Body of pancreas (tissue), 4 donors: Measurements from ENCODE around the gene COL26A1. TPM values are rescaled to one million over a fixed set of nuclear protein-coding genes. Genes with fewer than 3 reads are reported as not detected.

ENCODE experiments used
- ATAC-seq: fragments of 150-250 bp; one replicate; pipeline ENCODE4 v1.9.1; 2016
- DNase-seq, 4 donors: peaks; one replicate each; pipeline ENCODE4 v3.0.0-alpha.2; 2019
- H3K27ac ChIP-seq, 4 donors: fragments of 200-600 bp; sonication (generic); 1 replicate in 3 of 4; 2 replicates in 1 of 4; pipeline versions ENCODE4 v1.5.1 to v1.6.1; 2016 to 2019; ENCODE audit warnings: mild to moderate bottlenecking in 1 of 4, mixed read lengths in 1 of 4, moderate library complexity in 1 of 4
- H3K27me3 ChIP-seq, 2 donors: fragments of 200-600 bp; sonication (generic); one replicate each; pipeline ENCODE4 v1.6.0; 2016; ENCODE audit warnings: mild to moderate bottlenecking in 1 of 2
- H3K36me3 ChIP-seq, 2 donors: fragments of 200-600 bp; sonication (generic); replicated peaks in 1 of 2; 2 replicates each; pipeline ENCODE4 v1.5.1; 2016; ENCODE audit warnings: low read depth in 2 of 2; ENCODE audit not compliant: insufficient read depth in 1 of 2
- H3K4me1 ChIP-seq: fragments of 200-600 bp; sonication (generic); one replicate; pipeline ENCODE4 v1.6.0; 2016
- H3K4me3 ChIP-seq, 2 donors: fragments of 200-600 bp; sonication (generic); 1 replicate in 1 of 2; 2 replicates in 1 of 2; pipeline ENCODE4 v1.5.1; 2016 to 2019
- H3K9me3 ChIP-seq, 3 donors: fragments of 200-600 bp; sonication (generic); 1 replicate in 2 of 3; 2 replicates in 1 of 3; pipeline ENCODE4 v1.5.1; 2016
- POLR2A ChIP-seq, 3 donors: fragments of 450-650 bp; IDR thresholded peaks; one replicate each; pipeline ENCODE4 v1.6.1; 2016; ENCODE audit warnings: antibody characterized with exemption in 3 of 3, mild to moderate bottlenecking in 2 of 3
- WGBS, 2 donors: methylation state at CpG; one replicate each; pipeline ENCODE4 v1.1.5; 2017; 5-methylcytosine and 5-hydroxymethylcytosine counted together
- intact Hi-C: fragments of 100-400 bp; cut with DNase I; formaldehyde crosslinking; loops from one replicate; pipeline ENCODE4 v1.15.1; 2023
- total RNA-seq, 2 donors: library from RNA; depleted of rRNA; stranded (reverse); fragments of >200 nt; gene quantifications; one replicate each; pipeline ENCODE4 v1.1.0, GENCODE V29; 2016
- TF ChIP-seq, protein P1 (sequence below), 7 experiments: fragments of 450-650 bp in 4 of 7; fragments of 200-600 bp in 3 of 7; sonication (generic) in 3 of 7; IDR thresholded peaks; one replicate each; pipeline ENCODE4 v1.5.1; 2016 to 2019; ENCODE audit warnings: antibody characterized with exemption in 7 of 7

Gene COL26A1
- total RNA-seq, 2 donors from 2014 or later = 0.78 to 2.0 TPM

DNA sequence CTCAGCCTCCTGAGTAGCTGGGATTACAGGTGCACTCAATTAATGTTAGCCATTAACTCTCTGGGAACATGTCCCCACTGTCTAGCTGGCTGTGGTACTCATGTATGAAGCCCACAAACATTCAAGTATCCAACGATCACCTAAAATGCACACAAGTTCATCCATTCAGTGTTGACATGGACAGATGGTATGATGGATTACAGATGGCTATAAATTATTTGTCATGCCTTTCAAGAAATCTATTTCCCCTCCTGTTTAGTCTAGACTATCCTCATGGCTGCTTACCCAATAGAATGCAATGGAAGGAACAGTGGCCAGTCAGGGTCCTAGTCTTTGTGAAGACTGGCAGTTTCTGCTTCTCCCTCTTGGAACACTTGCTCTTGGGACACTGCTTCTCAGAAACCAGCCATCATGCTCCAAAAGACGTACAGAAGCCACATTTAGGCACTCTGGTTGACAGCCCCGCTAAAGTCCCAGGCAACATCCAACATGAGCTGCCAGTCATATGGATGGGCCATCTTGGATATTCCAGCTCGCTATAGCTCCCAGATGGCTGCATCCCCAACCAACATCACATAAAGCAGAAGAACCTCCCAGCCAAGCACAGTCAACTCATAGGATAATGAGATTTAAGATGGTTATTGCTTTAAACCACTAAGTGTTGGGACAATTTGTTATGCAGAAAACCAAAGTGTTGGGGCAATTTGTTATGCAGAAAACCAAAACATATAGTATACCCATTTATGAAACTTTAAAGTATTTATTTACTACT, 233.3 kb downstream of the COL26A1 start:
- H3K4me1 ChIP-seq = peaks cover 14% of the 10 kb centered on the region
- no peaks in the 10 kb centered on the region for H3K9me3 ChIP-seq
- WGBS, 2 donors = 77 to 81% methylated on average over 4 of the region's 4 CpGs
- no peak overlapping the region for H3K27ac ChIP-seq
- ATAC-seq = no peak
- intact Hi-C loops = no loop called here
- H3K36me3 ChIP-seq = no peaks in the 10 kb centered on the region
- H3K27me3 ChIP-seq = no peaks in the 10 kb centered on the region
- DNase-seq = no peak
- H3K4me3 ChIP-seq = no peak overlapping the region
- no peak for TF ChIP-seq POLR2A (IDR thresholded peaks at IDR 0.05)
- TF ChIP-seq, protein P1, sequence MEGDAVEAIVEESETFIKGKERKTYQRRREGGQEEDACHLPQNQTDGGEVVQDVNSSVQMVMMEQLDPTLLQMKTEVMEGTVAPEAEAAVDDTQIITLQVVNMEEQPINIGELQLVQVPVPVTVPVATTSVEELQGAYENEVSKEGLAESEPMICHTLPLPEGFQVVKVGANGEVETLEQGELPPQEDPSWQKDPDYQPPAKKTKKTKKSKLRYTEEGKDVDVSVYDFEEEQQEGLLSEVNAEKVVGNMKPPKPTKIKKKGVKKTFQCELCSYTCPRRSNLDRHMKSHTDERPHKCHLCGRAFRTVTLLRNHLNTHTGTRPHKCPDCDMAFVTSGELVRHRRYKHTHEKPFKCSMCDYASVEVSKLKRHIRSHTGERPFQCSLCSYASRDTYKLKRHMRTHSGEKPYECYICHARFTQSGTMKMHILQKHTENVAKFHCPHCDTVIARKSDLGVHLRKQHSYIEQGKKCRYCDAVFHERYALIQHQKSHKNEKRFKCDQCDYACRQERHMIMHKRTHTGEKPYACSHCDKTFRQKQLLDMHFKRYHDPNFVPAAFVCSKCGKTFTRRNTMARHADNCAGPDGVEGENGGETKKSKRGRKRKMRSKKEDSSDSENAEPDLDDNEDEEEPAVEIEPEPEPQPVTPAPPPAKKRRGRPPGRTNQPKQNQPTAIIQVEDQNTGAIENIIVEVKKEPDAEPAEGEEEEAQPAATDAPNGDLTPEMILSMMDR (IDR thresholded peaks at IDR 0.05) = no peak

DNA sequence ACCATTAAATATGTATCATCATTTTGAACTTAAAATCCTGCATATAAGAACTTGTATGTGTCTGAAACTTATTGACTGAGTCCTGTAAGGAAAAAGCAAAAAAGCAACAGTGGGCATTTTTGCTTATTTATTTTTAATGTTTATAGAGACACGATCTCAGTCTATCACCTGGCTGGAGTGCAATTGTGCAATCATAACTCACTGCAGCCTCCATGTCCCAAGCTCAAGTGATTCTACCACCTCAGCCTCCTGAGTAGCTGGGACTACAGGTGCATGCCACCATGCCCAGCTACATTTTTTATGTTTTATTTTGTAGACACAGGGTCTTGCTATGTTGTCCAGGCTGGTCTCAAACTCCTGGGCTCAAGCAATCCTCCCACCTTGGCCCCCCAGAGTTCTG, 234.2 kb downstream of the COL26A1 start:
- Histone ChIP-seq H3K9me3 (no peaks in the 10 kb centered on the region), H3K27ac (no peak overlapping the region), H3K4me1 (peaks cover 14% of the 10 kb centered on the region), H3K36me3 (no peaks in the 10 kb centered on the region), H3K27me3 (no peaks in the 10 kb centered on the region), H3K4me3 (no peak overlapping the region)
- 24 to 39% methylated on average over 1 of the region's 1 CpG for WGBS, 2 donors
- no peak for DNase-seq
- intact Hi-C loops = no loop called here
- ATAC-seq = no peak
- TF ChIP-seq, protein P1 (IDR thresholded peaks at IDR 0.05) = no peak
- no peak for TF ChIP-seq POLR2A (IDR thresholded peaks at IDR 0.05)

DNA sequence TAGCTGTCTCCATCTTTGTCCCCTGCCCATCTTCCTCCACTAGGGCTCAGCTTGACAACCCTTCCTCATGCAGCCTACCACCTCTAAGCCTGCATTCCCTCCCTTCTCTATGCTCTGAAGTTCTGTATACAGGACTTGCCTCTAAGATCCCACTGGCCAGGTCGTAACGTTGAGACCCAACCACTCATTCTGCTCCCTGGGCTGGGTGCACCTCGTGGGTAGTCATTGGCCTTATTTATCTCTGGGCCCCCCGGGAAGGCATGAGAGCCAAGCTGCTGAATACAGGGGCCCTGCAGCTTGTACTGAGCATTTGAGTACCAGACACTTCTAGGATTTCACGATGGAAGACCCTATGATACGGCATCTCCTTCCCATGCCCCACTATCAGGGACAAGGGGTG, 235.3 kb downstream of the COL26A1 start:
- DNase-seq (no peak), ATAC-seq (no peak)
- no peaks in the 10 kb centered on the region for H3K9me3 ChIP-seq
- no peak overlapping the region for H3K4me3 ChIP-seq
- H3K27me3 ChIP-seq = no peaks in the 10 kb centered on the region
- no peak for TF ChIP-seq POLR2A (IDR thresholded peaks at IDR 0.05)
- TF ChIP-seq, protein P1 (IDR thresholded peaks at IDR 0.05) = no peak
- peaks cover 19% of the 10 kb centered on the region for H3K4me1 ChIP-seq
- WGBS, 2 donors = 60 to 69% methylated on average over 4 to 6 of the region's 6 CpGs
- peak overlapping the region; percentile 50 to 82 (median 80) for H3K27ac ChIP-seq
- intact Hi-C loops = no loop called here
- no peaks in the 10 kb centered on the region for H3K36me3 ChIP-seq

DNA sequence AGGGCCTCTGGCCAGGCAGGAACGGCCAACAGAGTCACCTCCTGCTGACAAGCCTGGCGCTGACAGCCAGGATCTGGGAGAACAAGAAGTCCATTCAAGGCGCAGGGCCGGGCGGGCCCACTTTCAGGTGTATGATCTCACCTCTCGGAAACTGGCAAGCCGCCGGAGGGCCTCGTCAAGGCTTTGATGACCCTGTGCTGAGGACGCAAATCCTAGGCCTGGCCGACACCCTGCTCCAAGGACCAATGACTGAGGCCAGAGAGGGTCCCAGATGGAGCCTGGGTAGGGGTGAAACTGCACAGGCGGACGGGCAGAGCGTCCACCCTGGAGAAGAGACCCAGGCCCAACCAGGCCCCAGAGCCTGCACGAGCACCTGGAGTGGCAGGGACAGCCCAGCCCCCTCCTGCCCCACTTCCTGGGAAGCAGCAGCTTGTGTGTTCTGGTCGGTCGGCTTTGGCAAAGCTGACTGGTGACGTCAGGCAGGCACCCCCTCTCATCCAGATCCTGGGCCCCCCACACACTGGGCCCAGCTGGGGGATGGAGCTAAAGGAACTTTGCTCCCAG, 235.8 kb downstream of the COL26A1 start:
- no peaks in the 10 kb centered on the region for H3K27me3 ChIP-seq
- H3K9me3 ChIP-seq = no peaks in the 10 kb centered on the region
- no peaks in the 10 kb centered on the region for H3K36me3 ChIP-seq
- peaks cover 19% of the 10 kb centered on the region for H3K4me1 ChIP-seq
- ATAC-seq (peak; percentile 90), DNase-seq (peak; percentile 82 to 93 (median 90))
- peak overlapping the region; percentile 50 to 82 (median 80) for H3K27ac ChIP-seq
- no peak overlapping the region for H3K4me3 ChIP-seq
- WGBS, 2 donors = 40 to 62% methylated on average over 1 to 18 of the region's 18 CpGs
- intact Hi-C loops = no loop called here
- TF ChIP-seq, protein P1 (IDR thresholded peaks at IDR 0.05) = no peak
- peak in 2 of 3 donors; percentile 17 to 41 for TF ChIP-seq POLR2A (IDR thresholded peaks at IDR 0.05)
